ENCODE measurements around the gene TPGS1.
A peak's percentile ranks its signal among the peaks of the same experiment; 100 is the strongest.

The TPGS1 gene

DNA sequence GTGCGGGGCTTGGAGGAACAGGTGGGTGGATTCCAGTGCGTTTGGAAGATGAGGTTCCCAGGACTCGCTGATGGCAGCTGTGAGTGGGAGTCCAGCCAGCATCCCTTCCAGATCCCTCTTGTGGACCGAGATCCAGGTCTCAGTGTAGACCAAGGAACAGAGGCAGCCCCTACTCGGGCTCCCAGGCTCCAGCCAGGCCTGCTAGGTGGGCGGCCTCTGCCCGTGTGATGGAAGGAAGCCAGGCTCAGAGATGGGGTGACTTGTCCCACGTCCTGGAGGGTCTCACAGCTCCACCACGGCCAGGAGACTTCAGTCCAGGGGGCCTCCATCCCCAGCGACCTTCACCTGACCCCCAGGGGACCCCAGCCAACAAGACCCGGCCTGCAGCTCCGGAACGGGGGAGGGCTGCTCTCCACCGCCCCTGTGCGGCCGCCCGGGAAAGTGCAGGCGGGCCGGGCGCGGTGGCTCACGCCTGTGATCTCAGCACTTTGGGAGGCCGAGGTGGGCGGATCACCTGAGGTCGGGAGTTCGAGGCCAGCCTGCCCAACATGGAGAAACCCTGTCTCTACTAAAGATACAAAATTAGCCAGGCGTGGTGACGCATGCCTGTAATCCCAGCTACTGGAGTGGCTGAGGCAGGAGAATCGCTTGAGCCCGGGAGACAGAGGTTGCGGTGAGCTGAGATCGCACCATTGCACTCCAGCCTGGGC is 11.7 kb upstream of the TPGS1 start:
- DNase-seq (ENCODE audit: low read depth in 2 of 2) = no peak

DNA sequence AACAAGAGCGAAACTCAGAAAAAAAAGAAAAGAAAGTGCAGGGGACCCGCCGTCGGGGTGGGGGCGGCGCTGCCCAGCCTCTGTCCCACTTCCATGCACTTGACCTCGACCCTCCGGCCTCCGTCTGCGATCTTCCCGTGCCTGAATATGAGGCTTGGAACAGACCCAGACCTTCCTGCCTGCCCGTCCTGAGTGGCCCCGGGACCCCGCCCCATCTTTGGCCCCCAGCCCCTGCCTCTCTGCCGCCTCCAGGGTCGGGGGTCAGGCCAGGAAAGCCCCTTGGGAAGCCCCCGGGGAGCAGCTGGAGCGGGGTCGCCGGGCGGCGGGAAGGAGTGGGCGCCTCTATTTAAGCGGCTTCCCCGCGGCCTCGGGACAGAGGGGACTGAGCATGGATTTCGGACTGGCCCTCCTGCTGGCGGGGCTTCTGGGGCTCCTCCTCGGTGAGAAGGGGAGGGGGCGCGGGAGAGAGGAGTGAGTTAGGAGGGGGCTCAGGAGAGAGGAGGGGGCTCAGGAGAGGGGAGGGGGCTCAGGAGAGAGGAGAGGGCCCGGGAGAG is 11.1 kb upstream of the TPGS1 start, which contains the start of gene MADCAM1:
Gene MADCAM1 (plus strand): TSS at position 375 of the 554 bp plus-strand sequence. CDS start 14 bp downstream, at position 389.
- no peak for DNase-seq (ENCODE audit: low read depth in 2 of 2)

DNA sequence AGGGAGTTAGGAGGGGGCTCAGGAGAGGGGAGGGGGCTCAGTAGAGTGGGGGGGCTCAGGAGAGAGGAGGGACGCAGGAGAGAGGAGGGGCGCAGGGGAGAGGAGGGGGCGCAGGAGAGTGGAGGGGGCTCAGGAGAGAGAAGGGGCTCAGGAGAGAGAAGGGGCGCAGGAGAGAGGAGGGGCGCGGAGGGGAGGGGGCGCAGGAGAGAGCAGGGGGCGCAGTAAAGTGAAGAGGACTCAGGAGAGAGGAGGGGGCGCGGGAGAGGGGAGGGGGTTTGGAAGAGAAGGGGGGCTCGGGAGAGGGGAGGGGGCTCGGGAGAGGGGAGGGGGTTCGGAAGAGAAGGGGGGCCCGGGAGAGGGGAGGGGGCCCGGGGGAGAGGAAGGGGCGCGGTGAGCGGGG is 10.3 kb upstream of the TPGS1 start:
- no peak for DNase-seq (ENCODE audit: low read depth in 2 of 2)

DNA sequence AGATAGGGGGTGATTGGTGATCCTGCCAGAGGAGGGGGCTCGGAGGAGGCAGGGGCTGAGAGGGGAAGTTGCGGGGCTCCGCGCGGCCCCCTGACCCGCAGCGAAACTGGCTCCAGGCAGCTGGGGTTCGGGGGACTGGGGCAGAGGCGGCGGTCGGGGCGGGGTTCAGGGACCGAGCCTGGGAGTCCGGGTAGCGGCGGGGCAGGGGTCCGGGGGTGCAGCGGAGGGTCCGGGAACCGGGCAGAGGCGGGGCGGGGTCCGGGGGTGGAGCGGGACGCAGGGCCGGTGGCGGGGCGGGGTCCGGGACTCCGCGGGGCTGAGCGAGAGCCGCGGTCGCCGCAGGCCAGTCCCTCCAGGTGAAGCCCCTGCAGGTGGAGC is 9.8 kb upstream of the TPGS1 start:
- DNase-seq (ENCODE audit: low read depth in 2 of 2) = no peak

DNA sequence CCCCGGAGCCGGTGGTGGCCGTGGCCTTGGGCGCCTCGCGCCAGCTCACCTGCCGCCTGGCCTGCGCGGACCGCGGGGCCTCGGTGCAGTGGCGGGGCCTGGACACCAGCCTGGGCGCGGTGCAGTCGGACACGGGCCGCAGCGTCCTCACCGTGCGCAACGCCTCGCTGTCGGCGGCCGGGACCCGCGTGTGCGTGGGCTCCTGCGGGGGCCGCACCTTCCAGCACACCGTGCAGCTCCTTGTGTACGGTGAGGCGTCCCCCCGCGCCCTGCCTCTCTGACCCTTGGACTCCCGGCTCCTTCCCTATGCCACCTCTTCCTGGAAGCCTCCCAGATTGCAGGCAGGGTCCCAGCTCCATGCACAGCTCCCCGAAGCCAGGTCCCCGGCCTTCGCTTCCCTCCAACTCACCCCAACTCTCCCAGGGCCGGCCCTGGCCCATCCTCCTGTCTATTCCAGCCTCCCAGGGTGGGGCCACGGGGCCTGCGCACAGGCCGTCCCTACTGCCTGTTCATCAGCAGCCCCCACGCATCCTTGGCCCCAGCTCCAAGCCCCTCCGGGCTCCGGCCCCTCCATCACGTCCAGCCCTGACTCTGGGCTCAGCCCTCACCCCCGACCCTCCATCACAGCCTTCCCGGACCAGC is 9.3 kb upstream of the TPGS1 start:
- DNase-seq (ENCODE audit: low read depth in 2 of 2) = no peak

DNA sequence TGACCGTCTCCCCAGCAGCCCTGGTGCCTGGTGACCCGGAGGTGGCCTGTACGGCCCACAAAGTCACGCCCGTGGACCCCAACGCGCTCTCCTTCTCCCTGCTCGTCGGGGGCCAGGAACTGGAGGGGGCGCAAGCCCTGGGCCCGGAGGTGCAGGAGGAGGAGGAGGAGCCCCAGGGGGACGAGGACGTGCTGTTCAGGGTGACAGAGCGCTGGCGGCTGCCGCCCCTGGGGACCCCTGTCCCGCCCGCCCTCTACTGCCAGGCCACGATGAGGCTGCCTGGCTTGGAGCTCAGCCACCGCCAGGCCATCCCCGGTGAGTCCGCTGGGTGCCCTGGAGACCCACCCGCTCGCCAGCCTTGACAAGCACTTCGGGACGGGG is 8.8 kb upstream of the TPGS1 start:
- DNase-seq (ENCODE audit: low read depth in 2 of 2) = no peak

DNA sequence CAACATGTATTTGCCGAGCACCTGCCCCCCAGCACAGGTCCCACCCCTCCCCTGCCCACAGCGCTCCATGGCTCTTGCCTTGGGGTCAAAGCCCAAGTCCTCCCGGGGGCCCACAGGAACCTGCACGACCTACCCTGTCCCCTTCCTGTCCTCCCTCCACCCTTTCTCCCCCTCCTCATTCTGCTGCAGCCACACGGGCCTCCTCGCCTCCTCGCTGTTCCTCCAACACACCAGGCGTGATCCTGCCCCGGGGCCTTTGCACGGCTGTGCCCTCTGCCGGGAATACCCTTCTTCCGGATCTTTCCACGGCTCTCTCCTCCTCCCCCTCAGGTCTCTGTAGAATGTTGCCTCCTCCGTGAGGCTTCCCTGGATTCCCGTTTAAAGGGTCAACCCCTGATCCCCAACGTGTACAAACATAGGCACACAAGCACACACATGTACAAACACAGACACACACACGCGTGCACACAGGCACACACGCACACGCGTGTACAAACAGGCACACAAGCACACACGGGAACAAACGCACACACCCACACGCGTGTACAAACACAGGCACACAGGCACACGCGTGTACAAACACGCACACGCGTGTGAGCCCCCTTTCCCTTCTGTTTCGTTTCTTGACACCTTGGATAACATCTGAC is 8.2 kb upstream of the TPGS1 start:
- DNase-seq (ENCODE audit: low read depth in 2 of 2) = no peak

DNA sequence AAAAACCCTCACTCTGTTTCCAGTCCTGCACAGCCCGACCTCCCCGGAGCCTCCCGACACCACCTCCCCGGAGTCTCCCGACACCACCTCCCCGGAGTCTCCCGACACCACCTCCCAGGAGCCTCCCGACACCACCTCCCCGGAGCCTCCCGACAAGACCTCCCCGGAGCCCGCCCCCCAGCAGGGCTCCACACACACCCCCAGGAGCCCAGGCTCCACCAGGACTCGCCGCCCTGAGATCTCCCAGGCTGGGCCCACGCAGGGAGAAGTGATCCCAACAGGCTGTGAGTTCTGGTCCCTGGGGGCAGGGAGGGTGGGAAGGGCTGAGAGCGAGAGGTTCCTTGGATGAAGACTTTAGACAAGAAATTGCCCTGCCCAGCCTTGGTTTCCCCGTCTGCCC is 5.7 kb upstream of the TPGS1 start:
- DNase-seq (ENCODE audit: low read depth in 2 of 2) = no peak

DNA sequence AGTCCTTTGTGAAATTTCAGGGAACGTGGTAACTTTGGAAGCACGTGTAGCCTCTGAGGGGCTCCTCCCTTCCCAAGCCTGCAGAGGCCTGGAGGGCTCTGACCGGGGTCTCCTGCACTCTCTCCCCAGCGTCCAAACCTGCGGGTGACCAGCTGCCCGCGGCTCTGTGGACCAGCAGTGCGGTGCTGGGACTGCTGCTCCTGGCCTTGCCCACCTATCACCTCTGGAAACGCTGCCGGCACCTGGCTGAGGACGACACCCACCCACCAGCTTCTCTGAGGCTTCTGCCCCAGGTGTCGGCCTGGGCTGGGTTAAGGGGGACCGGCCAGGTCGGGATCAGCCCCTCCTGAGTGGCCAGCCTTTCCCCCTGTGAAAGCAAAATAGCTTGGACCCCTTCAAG is 2.7 kb upstream of the TPGS1 start:
- DNase-seq (ENCODE audit: low read depth in 2 of 2) = no peak

DNA sequence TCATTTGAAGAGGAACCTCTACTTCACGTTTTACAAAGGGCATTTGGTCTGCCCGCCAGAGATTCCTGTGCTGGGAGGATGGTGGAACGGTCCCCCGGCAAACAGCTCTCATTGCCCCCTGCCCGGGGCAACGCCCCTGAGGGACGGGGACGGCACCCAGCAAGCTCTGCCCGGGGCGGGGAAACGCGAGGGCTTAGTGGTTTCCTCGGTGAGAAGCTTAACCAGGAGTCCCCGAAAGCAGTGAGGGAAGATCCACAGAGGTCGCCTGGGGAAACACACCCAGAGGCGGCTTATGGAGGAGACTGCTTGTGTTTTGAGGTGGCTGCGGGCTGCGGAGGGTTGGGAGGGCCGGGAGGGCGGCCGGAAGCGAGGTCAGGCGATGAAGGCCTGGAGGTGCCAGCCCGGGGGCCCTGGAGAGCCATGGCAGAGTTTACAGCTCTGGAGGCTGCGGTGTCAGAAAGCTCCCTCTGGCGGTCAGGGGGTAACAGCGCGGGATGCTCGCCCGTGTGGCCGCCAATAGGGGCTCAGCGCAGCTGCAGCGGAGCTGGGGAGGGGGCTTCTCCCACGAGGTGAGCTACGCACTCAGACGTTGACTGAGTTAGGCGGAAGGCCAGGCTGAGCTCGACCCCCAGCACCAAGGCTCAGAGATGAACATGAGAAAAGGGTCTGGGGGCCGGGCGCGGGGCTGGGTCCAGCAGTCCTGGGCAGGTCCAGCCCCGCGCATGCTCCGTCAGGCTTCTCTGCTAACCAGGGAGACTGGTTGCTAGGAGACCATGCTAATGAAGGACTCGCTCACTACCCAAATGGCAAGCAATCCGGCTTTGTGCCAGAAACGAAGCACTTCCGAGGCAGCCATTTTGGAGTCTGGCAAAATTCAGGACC is 652 bp upstream of the TPGS1 start:
- peak; percentile 84 to 92 for DNase-seq (ENCODE audit: low read depth in 2 of 2)

DNA sequence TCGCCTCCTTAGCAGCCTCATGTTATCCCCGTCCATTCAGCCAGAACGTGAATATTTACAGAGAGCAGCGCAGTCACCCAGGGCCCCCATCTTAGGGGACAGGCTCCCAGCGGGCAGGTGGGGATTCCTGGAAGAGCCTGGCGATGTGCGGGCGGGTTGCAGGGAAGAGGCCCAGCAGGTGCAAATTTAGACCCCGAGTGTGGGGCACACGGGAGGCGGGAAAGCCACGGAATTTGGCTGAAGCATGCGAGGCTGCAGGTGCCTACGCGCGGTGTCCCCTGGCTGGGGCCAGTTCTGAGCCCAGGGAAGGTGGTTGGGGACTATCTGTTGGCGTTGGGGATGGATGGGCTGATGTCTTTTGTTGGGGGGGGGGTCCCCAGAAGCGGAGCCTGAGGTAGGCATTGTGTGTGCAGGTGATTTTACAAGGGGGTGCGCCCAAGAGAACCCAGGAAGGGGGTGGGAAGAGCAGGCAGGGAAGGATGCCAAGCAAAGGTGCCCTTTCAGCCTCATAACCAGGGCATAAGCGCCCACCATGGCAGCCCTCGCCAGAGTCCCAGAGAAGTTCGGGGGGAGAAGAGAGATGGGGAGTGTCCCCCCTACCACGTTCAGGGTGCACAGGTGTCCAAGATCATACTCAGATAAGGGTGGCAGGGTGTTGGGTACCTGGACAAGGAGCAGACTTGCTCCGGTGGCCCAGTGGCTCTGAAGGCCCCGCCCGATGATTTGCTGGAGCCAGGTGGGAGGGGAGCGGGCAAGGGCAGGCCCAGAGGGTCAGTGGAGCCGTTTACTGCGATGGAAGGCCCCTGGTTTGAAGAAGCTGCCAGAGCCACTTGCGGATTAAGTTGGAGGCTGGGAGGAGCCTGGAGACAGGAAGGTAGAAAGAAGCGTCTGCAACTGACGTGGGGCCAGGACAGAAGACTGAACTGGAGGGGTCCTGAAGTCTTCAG is 1.2 kb downstream of the TPGS1 start:
- DNase-seq (ENCODE audit: low read depth in 2 of 2) = no peak

DNA sequence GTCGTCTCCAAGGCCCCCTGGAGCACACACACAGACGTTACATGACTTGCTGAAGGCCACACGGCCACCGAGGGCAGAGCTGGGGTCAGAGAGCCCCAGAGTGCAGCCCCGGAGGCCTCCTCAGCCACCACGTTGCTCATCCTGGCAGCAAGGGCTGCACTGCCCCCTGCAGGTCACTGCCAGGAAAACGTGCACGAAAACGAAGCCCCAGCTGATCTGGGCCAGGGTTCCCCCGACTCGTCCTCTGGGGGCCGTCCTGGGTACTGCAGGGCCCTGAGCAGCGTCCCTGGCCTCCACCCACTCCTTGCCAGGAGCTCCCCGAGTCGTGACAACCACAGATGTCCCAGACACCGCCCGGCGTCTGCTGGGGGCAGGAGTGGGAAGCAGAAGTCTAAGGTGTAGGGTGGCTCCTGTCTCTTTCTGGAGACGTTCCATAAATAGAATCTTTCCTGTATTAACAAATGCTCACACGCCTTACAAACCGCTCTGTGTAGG is 3.4 kb downstream of the TPGS1 start:
- DNase-seq (ENCODE audit: low read depth in 2 of 2) = peak; percentile 81 to 84

DNA sequence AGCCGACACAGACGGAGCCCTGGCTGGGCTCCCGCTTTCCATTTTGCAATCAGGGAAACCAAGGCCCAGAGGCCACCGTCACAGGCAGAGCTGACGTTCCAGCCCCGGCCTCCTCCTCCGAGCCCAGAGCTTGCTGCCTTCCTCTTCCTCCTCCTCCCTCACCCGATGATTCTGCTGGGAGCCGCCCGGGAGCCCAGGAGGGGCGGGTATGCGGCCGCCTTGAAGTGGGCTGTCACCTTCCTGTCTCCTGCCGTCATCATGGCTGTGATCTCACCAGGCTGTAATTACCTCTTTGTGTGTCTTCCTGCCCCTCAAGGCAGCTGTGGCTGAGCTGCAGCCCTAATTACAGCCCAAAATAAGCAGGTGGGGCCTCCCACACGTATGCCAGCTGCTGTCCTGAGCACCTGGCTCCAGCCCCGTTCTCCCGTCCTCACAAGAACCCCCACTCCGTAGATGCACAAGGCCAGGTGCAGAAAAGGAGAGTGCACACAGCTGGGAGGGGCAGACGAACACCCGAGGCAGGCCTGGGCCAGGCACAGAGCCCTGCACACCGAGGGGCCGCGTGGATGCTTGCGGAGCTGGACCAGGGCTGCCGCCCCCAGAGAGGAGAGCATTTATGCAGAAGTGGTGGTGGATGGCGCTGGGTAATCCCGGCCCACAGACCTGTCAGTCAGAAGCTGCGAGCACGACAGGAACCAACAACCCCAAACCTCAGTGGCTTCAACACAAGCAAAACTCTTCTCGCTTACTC is 4.0 kb downstream of the TPGS1 start:
- DNase-seq (ENCODE audit: low read depth in 2 of 2) = peak; percentile 66 to 67

DNA sequence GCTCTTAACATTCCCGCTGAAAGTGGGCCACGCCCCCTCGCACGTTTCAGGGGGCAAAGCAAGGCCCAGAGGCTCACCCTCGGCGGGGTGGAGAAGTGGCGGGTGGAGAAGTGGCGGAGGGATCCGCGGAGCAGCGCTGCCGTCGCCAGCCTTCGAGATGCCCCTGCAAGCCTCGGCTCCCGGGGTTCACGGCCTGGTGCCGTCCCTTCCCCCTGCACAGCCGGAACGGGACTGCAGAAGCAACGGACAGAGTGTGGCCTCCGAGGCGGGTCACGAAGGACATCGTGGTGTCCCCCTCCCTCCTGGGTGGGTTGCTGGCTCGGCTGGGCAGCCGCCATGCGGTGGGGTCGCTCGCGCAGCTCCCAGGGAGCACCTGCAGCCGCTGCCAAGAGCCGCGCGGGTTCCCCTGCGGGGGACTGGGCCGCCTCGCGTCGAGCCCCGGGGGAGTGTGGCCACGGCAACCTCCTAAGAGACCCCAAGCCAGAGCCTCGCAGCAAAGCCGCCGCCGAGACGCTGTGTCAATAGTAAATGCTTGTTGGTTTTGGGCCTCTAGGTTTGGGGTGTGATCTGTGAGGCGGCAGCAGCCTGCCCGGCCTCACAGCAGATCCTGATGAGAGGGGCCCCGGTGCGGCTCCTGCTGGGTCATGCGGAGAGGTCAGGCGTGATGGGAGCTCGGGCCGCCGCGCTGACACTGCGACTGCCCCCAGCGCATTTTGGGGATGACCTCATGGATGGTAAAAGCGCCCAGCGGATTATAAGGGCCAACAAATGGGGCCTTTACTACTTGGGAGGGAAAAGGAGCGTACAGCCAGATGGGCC is 5.5 kb downstream of the TPGS1 start:
- no peak for DNase-seq (ENCODE audit: low read depth in 2 of 2)

DNA sequence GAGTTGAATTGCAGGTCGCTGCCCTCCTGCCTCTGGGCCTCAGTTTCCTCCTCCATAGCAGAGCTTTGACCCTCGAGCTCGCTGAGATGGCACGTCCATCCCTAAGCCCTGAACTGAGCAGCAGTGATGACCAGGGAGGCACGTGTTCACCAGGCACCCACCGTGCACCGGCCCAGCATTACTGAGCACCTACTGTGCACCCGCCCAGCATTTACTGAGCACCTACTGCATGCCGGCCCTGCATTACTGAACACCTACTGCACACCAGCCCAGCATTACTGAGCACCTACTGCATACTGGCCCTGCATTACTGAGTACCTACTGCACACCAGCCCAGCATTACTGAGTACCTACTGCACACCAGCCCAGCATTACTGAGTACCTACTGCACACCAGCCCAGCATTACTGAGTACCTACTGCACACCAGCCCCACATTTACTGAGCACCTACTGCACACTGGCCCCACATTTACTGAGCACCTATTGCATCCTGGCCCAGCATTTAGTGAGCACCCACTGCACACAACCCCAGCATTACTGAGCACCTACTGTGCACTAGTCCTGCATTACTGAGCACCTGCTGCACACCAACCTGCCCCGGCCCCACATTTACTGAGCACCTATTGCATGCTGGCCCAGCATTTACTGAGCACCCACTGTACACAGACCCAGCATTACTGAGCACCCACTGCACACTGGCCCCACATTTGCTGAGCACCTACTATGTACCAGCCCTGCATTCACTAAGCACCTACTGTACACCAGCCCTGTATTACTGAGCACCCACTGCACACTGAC is 6.3 kb downstream of the TPGS1 start:
- no peak for DNase-seq (ENCODE audit: low read depth in 2 of 2)

DNA sequence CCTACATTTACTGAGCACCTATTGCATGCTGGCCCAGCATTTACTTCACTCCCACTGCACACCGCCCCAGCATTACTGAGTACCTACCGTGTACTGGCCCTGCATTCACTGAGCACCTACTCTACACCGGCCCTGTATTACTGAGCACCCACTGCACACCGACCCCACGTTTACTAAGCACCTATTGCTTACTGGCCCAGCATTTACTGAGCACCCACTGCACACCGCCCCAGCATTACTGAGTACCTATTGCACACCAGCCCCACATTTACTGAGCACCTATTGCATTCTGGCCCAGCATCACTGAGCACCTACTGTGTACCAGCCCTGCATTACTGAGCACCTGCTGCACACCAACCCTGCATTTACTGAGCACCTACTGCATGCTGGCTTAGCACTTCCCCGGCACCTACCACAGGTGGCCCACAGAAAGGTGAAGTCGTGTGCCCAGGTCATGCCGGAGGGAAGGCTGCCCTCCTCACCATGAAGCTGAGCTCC is 6.9 kb downstream of the TPGS1 start:
- no peak for DNase-seq (ENCODE audit: low read depth in 2 of 2)

DNA sequence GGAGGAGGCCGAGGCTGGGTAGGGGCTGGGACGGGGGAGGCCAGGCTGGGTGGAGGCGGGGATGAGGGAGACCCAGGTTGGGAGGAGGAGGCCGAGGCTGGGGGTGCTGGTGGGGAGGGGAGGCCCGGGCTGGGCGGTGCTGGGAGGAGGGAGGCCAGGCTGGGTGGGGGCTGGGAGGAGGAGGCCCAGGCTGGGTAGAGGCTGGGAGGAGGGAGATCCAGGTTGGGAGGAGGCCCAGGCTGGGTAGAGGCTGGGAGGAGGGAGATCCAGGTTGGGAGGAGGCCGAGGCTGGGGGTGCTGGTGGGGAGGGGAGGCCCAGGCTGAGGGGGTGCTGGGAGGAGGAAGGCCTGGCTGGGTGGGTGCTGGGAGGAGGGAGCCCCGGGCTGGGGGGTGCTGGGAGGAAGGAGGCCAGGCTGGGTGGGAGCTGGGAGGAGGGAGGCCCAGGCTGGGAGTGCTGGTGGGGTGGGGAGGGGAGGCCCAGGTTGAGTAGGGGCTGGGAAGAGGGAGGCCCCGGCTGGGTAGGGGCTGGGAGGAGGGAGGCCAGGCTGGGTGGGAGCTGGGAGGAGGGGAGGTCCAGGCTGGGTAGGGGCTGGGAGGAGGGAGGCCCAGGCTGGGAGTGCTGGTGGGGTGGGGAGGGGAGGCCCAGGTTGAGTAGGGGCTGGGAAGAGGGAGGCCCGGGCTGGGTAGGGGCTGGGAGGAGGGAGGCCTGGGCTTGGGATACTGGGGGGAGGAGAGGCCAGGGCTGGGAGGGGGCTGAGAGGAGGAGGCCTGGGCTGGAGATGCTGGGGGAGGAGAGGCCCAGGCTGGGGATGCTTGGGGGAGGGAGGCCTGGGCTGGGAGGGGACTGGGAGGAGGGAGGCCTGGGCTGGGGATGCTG is 10.7 kb downstream of the TPGS1 start:
- DNase-seq (ENCODE audit: low read depth in 2 of 2) = no peak
